Colon (tissue), 2 donors: ENCODE data around the gene STK11.

Source experiments
- FAIRE-seq: peaks from 2 replicates; lab custom pipeline; 2012; peaks lifted over from hg19 to GRCh38; lab: Jason Lieb, UNC
- donor health status: control.
- donor health status: control.

STK11 gene

GRCh38 chr19:1262623-1263123 is 57.1 kb downstream of the STK11 start:
- FAIRE-seq: no peak

- no peak for FAIRE-seq
These were observed 57.6 kb downstream of the STK11 start for GRCh38 chr19:1263188-1263587.

- no peak for FAIRE-seq
These were observed 59.4 kb downstream of the STK11 start for GRCh38 chr19:1264801-1265614.

GRCh38 chr19:1265615-1266128 is 60.1 kb downstream of the STK11 start:
- FAIRE-seq: no peak

GRCh38 chr19:1266129-1266915 is 60.7 kb downstream of the STK11 start:
- FAIRE-seq: no peak

GRCh38 chr19:1266916-1267476 is 61.4 kb downstream of the STK11 start:
- no peak for FAIRE-seq

GRCh38 chr19:1267477-1268225 is 62.1 kb downstream of the STK11 start:
- no peak for FAIRE-seq

GRCh38 chr19:1268226-1269064 is 62.9 kb downstream of the STK11 start:
- FAIRE-seq: no peak

- FAIRE-seq: no peak
These were observed 63.5 kb downstream of the STK11 start, which contains the start of gene CIRBP for GRCh38 chr19:1269065-1269477. Gene CIRBP, plus strand, starts transcription at chr19:1269332. Its CDS starts 1,602 bp downstream, at chr19:1270934.

GRCh38 chr19:1269478-1270212 is 64.1 kb downstream of the STK11 start:
- FAIRE-seq: no peak

GRCh38 chr19:1270213-1270853 is 64.8 kb downstream of the STK11 start:
- no peak for FAIRE-seq

GRCh38 chr19:1270854-1271527 is 65.4 kb downstream of the STK11 start:
- no peak for FAIRE-seq

- no peak for FAIRE-seq
These were observed 66.2 kb downstream of the STK11 start for GRCh38 chr19:1271528-1272422.

GRCh38 chr19:1272423-1273262 is 67.1 kb downstream of the STK11 start:
- FAIRE-seq: no peak

GRCh38 chr19:1273263-1274041 is 67.9 kb downstream of the STK11 start:
- FAIRE-seq: no peak
